ENCODE data around the gene TEAD1. TPM values are rescaled to one million over a fixed set of nuclear protein-coding genes. Genes with fewer than 3 reads are reported as not detected.
"Not testable (repeated sequence)": the region's sequence is repeated elsewhere in the genome, so short reads cannot be mapped to it uniquely, and the experiment has no call there.

The TEAD1 gene
- polyA plus RNA-seq, 5 donors = 47.5 to 104 (median 79.0) TPM

- no peak for DNase-seq
Measured at GRCh38 chr11:12734625-12735024, 60.4 kb downstream of the TEAD1 start.

DNA sequence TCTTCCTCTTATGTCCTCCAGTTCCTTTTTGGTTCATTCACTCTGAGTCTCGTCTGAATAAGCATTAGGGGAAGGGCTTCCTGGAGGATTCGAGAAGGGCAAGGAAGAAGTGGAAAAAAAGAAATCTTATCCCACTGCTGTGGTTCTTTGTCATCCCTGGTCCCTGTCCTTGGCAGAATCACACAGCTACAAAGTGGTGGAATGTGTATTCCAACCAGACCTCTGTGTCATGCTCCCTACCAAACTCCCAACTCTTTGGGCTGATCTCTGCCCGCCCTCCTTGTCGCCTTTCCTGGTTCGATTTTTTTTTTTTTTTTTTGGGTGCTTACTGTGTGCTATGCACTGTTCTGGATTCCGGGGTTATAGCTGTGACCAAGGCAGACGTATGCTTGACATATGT, 61.0 kb downstream of the TEAD1 start:
- no peak for DNase-seq

DNA sequence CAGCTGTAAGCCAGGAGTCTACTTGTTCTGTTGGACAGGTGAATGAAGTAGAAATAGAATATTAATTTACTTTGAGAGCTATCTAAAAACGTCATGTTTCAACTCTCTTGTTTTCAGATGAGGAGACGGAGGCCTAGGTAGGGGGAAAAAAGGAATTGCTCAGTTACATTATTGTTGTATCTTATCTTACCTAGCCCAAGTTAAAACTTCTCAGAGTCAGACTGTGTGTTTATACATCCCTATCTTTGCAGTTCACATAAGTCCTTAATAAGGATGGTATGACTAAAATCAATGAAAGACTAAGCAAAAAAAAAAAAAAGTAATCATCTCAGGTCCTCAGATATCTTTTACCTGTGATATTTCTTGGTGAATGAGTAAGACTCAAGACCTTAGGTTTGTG, 62.8 kb downstream of the TEAD1 start:
- no peak for DNase-seq

GRCh38 chr11:12741671-12742216, 67.5 kb downstream of the TEAD1 start:
- DNase-seq = no peak

- no peak for DNase-seq
Measured at GRCh38 chr11:12743834-12744449, 69.7 kb downstream of the TEAD1 start.

GRCh38 chr11:12744826-12745502, 70.7 kb downstream of the TEAD1 start:
- no peak for DNase-seq

DNA sequence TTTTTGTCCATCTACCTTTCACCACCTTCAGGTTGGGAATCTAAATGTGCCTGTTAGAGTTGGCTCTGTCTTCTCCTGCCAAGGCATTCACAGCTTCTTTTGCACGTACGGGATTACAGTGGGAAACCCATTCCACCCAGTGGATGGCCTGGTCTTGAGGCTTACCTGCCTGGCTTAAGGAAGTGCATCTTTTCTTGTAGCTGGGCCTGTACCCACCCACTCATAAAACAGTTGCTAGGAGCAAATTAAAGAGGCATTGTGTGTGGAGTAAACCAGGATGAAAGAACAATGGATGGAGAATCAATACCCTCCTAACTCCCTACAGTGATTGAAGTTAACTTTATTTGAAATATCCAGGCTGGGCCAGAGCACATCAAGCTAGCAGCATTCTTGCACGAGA, 71.6 kb downstream of the TEAD1 start:
- DNase-seq = no peak

DNA sequence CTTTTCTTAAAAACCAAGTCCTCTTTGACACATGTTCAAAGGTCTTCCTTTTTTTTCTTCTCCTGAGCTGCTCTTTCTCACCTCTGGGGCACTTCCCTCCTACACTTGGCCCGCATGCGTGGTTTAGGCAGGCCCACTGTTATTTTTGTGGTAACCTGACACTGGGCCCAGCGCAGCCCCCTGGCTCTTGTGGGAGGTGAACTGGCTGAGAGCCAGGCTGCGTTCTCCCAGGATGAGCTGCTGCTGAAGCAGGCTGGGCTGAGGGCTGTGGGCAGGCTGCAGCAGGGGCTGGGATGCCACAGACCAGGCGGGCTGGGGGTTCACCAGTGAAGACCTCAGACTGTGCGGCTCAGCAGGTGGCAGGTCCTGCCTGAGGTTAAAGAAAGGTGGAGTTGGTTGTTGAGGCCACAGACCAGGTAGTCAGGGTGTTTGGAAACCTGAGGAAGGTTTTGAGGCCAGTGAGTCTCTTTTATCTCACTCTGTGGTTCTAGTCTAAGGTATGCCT, 72.4 kb downstream of the TEAD1 start:
- DNase-seq = peak; percentile 78 to 79

- DNase-seq = no peak
Measured at GRCh38 chr11:12748561-12748960, 74.3 kb downstream of the TEAD1 start.

GRCh38 chr11:12749442-12749841, 75.2 kb downstream of the TEAD1 start:
- no peak for DNase-seq

DNA sequence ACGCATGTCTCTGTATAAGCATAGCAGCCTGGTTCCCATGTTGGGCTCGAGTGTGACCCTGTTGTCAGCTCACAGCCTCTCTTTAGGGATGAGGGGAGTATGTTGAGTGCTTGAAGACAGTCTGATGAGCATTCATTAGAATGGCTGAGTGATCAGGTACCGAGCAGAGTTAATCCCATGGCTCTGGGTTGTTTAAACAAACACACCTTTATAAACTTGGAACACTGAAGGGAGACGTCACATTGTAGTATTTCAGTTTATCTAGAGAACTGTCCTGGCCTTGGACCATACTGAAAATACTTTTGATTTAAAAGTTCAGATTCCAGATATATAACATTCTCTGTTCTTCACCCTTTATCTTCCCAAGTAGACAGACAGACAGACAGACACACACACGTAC, 76.0 kb downstream of the TEAD1 start:
- no peak for DNase-seq

GRCh38 chr11:12752868-12753524, 78.8 kb downstream of the TEAD1 start:
- DNase-seq = no peak

GRCh38 chr11:12754021-12754420, 79.8 kb downstream of the TEAD1 start:
- no peak for DNase-seq

- no peak for DNase-seq
Measured at GRCh38 chr11:12754582-12755234, 80.5 kb downstream of the TEAD1 start.

DNA sequence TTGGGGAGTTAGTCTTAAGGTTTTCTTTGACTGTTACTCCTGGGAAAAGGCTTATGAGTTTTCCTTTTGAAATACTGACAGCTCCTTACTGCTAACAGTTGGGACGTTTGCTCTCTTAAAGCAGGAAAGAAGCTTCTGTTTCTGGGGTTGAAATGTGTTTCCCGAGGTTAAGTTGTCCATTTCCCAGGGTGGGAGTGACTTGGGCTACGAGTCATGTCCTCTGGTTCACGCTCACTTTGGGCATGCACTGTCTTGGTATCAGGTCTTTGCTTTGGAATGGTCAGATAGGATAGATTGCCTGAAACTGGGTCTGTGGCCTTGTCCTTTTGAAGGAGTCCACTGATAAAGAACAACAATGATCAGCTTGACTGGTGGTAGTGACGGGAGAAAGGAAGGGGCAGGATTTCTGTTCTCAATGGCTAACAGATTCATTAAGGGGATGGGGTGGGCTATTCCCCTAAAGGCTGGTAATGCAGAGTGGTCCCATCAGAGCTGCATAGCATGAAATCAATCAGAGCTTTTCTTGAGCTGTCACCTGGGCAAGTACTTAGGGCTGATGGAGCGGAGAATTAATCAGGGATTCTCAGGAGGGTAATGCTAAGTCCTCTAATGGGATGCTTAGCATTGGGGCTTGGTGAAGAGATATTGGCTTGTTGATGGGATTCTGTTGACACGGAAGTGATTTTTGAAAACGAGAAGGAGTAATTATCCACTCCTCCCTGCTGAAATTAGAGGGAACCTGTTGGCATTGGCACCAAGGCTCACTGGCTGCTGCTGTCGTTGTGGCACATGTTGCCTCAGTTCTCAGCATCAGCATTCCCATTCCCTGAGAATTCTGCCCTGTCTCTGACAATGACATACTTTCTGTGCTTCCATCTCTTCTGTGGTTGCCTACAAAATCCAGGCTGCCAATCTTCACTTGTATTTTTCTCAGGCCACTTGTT, 81.6 kb downstream of the TEAD1 start:
- no peak for DNase-seq

- no peak for DNase-seq
Measured at GRCh38 chr11:12756454-12756806, 82.2 kb downstream of the TEAD1 start.

DNA sequence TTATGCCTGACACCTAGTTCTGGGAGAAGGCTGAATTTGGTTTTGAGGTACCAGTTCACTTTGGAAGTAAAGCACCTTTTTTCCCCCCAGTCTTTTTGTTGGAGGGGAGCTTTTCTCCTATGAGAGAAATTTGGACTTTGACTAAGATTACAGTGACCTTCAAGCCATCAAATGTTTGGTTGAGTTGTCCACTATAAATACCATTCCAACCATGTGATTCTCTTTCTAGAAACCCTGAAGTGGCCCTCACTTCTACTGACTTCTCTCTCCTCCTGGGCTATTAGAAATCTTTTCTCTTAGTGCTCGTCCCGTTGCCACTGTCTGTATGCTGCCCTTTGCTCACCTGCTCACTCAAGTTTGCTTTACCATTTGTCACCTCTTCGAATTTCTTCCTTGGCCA, 82.6 kb downstream of the TEAD1 start:
- DNase-seq = no peak

DNA sequence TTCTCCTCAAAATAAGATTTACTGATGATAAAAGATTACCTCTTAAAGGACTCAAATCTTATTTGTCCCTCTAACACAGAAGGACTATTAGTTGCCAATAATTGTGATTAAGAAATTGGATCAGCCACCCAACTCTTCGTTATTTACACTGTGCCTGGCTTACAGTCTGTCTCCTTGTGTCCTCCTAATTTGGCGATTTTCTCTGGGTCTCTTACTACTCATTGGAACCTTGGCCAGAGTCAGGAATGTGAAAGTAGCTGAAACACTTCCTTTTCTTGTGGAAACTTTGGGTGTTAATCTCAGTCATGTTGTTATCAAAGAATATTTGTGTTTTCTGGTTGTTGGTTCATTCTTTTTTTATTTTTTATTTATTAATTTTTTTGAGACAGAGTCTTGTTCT, 83.2 kb downstream of the TEAD1 start:
- no peak for DNase-seq

DNA sequence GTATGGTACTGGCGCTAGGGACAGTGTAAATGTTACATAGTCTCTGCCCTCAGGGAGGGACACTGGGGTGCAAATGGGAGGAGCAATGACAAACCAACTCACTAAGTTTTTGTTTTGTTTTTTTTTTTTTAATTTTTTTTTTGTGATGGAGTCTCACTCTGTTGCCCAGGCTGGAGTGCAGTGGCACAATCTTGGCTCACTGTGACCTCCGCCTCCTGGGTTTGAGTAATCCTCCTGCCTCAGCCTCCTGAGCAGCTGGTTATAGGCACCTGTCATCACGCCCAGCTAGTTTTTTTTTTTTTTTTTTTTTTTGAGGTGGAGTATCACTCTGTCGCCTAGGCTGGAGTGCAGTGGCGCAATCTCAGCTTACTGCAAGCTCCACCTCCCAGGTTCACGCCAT, 83.9 kb downstream of the TEAD1 start:
- DNase-seq = not testable (repeated sequence)

DNA sequence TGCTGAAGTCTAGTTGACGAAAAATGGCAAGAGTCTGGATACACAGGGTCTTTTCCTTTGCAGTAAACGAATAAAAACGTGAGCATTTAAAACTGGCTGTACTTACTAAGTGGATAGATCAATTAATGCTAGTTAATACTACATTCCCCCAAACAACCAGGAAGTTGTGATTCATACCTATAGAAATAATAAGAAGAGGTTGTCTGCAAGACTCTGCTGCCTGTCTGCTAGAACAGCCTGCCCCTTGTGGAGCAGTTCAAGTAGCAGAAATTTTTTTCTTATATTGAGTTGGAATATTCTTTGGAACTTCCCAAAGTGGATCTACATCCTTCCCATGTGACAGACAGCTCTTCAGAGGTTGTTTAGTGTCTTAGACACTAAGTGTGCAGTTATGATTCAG, 86.8 kb downstream of the TEAD1 start:
- DNase-seq = no peak

DNA sequence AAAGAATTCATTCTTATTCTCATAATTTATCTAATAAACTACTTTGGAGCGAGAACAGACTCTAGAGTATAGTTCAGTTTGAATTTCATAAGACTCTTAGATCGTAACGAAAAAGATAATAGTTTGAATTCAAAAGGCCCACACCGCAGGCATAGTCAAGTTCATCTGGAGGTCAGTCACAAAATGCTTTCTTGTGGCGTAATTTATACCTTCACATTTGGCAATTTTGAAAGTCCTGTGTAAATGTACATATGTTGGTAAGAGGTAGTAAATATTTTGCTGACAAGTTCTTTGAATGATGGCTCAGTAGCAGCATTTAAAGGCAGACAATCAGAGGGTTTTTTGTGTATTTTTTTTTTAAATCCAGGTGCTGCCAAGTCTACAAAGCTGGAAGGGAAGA, 88.1 kb downstream of the TEAD1 start:
- no peak for DNase-seq
